Loucy (cell line): ENCODE results near the gene PKHD1.

Experiments used
- H2AFZ ChIP-seq: fragments of 200-600 bp; sonication (generic); 2 replicates; pipeline ENCODE4 v1.6.0; 2016; ENCODE audit warnings: antibody characterized with exemption, mild to moderate bottlenecking, low read length, moderate library complexity
- H3F3A ChIP-seq: fragments of 200-600 bp; 2 replicates; pipeline ENCODE4 v1.6.0; 2016; ENCODE audit warnings: antibody characterized with exemption, low read depth, mild to moderate bottlenecking
- H3K27me3 ChIP-seq: fragments of 200-600 bp; sonication (generic); 2 replicates; pipeline ENCODE4 v1.6.1; 2014; ENCODE audit warnings: low read length, mild to moderate bottlenecking; ENCODE audit not compliant: insufficient read depth, poor library complexity, severe bottlenecking
- H3K36me3 ChIP-seq: fragments of 200-600 bp; sonication (generic); 2 replicates; pipeline ENCODE4 v1.6.1; 2016; ENCODE audit warnings: low read length; ENCODE audit not compliant: insufficient read depth
- H3K4me1 ChIP-seq: fragments of 200-600 bp; sonication (generic); 2 replicates; pipeline ENCODE4 v1.5.1; 2014; ENCODE audit warnings: low read length, mild to moderate bottlenecking; ENCODE audit not compliant: insufficient read depth, poor library complexity, severe bottlenecking
- H3K4me2 ChIP-seq: fragments of 200-600 bp; sonication (generic); 2 replicates; pipeline ENCODE4 v1.6.0; 2014; ENCODE audit warnings: antibody characterized with exemption, low read length, low read depth, mild to moderate bottlenecking; ENCODE audit not compliant: poor library complexity, severe bottlenecking
- H3K4me3 ChIP-seq: fragments of 200-600 bp; sonication (generic); 2 replicates; pipeline ENCODE4 v1.5.1; 2014; ENCODE audit warnings: low read length, mild to moderate bottlenecking, mixed read lengths; ENCODE audit not compliant: poor library complexity, severe bottlenecking
- H3K79me2 ChIP-seq: fragments of 200-600 bp; sonication (generic); 2 replicates; pipeline ENCODE4 v1.6.1; 2014; ENCODE audit warnings: low read length; ENCODE audit not compliant: insufficient read depth
- H3K9ac ChIP-seq: fragments of 200-600 bp; sonication (generic); 2 replicates; pipeline ENCODE4 v1.6.0; 2014; ENCODE audit warnings: mild to moderate bottlenecking, low read depth, low read length, moderate library complexity; ENCODE audit not compliant: poor library complexity, severe bottlenecking
- H3K9me2 ChIP-seq: fragments of 200-600 bp; sonication (generic); replicated peaks from 2 replicates; pipeline ENCODE4 v1.6.1; 2016; ENCODE audit warnings: low read depth, low read length, mixed read lengths
- H3K9me3 ChIP-seq: fragments of 200-600 bp; sonication (generic); 2 replicates; pipeline ENCODE4 v1.6.1; 2014; ENCODE audit warnings: mild to moderate bottlenecking, antibody characterized with exemption, low read length, low read depth; ENCODE audit not compliant: insufficient read depth
- H4K20me1 ChIP-seq: fragments of 200-600 bp; sonication (generic); 2 replicates; pipeline ENCODE4 v1.6.0; 2014; ENCODE audit warnings: antibody characterized with exemption, low read length, mild to moderate bottlenecking; ENCODE audit not compliant: insufficient read depth, poor library complexity, severe bottlenecking
- EZH2phosphoT487 ChIP-seq: fragments of 200-600 bp; IDR thresholded peaks from 2 replicates; pipeline ENCODE4 v1.6.1; 2018; ENCODE audit warnings: antibody characterized with exemption, mild to moderate bottlenecking, moderate library complexity, borderline replicate concordance
- TF ChIP-seq, protein P1 (sequence below): fragments of 200-600 bp; sonication (generic); conservative IDR thresholded peaks from 2 replicates; pipeline ENCODE4 v1.5.1; 2014; ENCODE audit warnings: mild to moderate bottlenecking, antibody characterized with exemption, low read length

PKHD1 gene

GRCh38 chr6:52013035-52013434, 74.4 kb downstream of the PKHD1 start:
- H3K36me3 ChIP-seq = no peaks in the 10 kb centered on the region
- H3F3A ChIP-seq = no peaks in the 10 kb centered on the region
- H3K9ac ChIP-seq = no peak overlapping the region
- no peaks in the 10 kb centered on the region for H3K9me2 ChIP-seq
- H4K20me1 ChIP-seq = no peaks in the 10 kb centered on the region
- no peak overlapping the region for H3K4me2 ChIP-seq
- H3K4me1 ChIP-seq = no peaks in the 10 kb centered on the region
- TF ChIP-seq, protein P1, sequence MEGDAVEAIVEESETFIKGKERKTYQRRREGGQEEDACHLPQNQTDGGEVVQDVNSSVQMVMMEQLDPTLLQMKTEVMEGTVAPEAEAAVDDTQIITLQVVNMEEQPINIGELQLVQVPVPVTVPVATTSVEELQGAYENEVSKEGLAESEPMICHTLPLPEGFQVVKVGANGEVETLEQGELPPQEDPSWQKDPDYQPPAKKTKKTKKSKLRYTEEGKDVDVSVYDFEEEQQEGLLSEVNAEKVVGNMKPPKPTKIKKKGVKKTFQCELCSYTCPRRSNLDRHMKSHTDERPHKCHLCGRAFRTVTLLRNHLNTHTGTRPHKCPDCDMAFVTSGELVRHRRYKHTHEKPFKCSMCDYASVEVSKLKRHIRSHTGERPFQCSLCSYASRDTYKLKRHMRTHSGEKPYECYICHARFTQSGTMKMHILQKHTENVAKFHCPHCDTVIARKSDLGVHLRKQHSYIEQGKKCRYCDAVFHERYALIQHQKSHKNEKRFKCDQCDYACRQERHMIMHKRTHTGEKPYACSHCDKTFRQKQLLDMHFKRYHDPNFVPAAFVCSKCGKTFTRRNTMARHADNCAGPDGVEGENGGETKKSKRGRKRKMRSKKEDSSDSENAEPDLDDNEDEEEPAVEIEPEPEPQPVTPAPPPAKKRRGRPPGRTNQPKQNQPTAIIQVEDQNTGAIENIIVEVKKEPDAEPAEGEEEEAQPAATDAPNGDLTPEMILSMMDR = no peak
- TF ChIP-seq EZH2phosphoT487 = no peak
- H3K27me3 ChIP-seq = no peaks in the 10 kb centered on the region
- no peak overlapping the region for H2AFZ ChIP-seq
- no peaks in the 10 kb centered on the region for H3K9me3 ChIP-seq
- H3K4me3 ChIP-seq = no peak overlapping the region
- H3K79me2 ChIP-seq = no peaks in the 10 kb centered on the region

GRCh38 chr6:52012582-52012981, 74.8 kb downstream of the PKHD1 start:
- Histone ChIP-seq H3K79me2 (no peaks in the 10 kb centered on the region), H3K27me3 (no peaks in the 10 kb centered on the region), H3K4me1 (no peaks in the 10 kb centered on the region)

DNA sequence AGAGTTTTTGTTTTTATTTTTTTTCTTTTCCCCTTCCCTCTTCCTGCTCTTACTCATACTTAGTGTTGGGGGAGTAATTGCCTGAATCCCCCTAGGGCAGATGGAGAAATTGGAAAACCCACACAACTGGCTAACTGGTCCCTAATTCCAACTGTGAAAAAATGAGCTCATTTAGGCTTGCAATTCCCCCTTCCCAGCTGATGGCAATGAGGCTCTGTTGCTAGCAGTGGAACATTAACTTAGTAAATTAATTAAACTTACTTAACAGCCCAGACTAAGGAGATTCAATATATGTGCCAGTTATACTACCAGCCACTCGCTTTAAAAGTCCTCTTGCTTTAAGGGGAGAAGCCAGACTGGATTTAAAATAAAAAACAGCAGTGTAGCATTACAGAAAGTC, 76.6 kb downstream of the PKHD1 start:
- Histone ChIP-seq H3F3A (no peaks in the 10 kb centered on the region), H2AFZ (no peak overlapping the region), H3K79me2 (no peaks in the 10 kb centered on the region), H4K20me1 (no peaks in the 10 kb centered on the region), H3K36me3 (no peaks in the 10 kb centered on the region), H3K27me3 (no peaks in the 10 kb centered on the region), H3K4me3 (no peak overlapping the region), H3K4me1 (no peaks in the 10 kb centered on the region), H3K9me3 (no peaks in the 10 kb centered on the region), H3K9me2 (no peaks in the 10 kb centered on the region), H3K4me2 (no peak overlapping the region), H3K9ac (no peak overlapping the region)
- no peak for TF ChIP-seq EZH2phosphoT487
- TF ChIP-seq, protein P1 = no peak

More at GRCh38 chr6:52012582-52012981, 74.8 kb downstream of the PKHD1 start:
- Histone ChIP-seq H3K36me3 (no peaks in the 10 kb centered on the region), H3K9ac (no peak overlapping the region), H3K4me3 (no peak overlapping the region), H4K20me1 (no peaks in the 10 kb centered on the region), H3K9me2 (no peaks in the 10 kb centered on the region), H3F3A (no peaks in the 10 kb centered on the region), H2AFZ (no peak overlapping the region), H3K4me2 (no peak overlapping the region), H3K9me3 (no peaks in the 10 kb centered on the region)
- TF ChIP-seq, protein P1 = no peak
- no peak for TF ChIP-seq EZH2phosphoT487
